ACHN (cell line): ENCODE data around the gene FXYD1.
"Not testable (repeated sequence)": the region's sequence is repeated elsewhere in the genome, so short reads cannot be mapped to it uniquely, and the experiment has no call there.

ENCODE experiments used
- DNase-seq: peaks from one replicate; pipeline ENCODE4 v3.0.0-alpha.2; 2015
- in situ Hi-C: cut with HindIII; loops from 2 replicates; pipeline ENCODE4 v1.10.0; 2017; ENCODE audit warnings: low sequenced_read_pairs, low pct_ligation_motif_present, low pct_unique_long_range_greater_than_20kb

Gene FXYD1

GRCh38 chr19:35138305-35138892, at the start of gene FXYD1:
Gene FXYD1 (plus strand): TSS chr19:35138824. CDS start chr19:35140080, 1,256 bp downstream.
- in situ Hi-C loops: no loop called here
- DNase-seq: no peak

GRCh38 chr19:35089554-35089953, 49.1 kb upstream of the FXYD1 start:
- DNase-seq: no peak
- in situ Hi-C loops: no loop called here

GRCh38 chr19:35090160-35090505, 48.5 kb upstream of the FXYD1 start:
- DNase-seq: no peak
- in situ Hi-C loops: no loop called here

- DNase-seq: peak; percentile 52
- in situ Hi-C loops: no loop called here
Measured at GRCh38 chr19:35090506-35091214, 48.0 kb upstream of the FXYD1 start.

- DNase-seq: no peak
- in situ Hi-C loops: no loop called here
Measured at GRCh38 chr19:35093430-35093829, 45.2 kb upstream of the FXYD1 start.

- in situ Hi-C loops: no loop called here
Measured at GRCh38 chr19:35093941-35094647, 44.5 kb upstream of the FXYD1 start.

GRCh38 chr19:35094656-35095055, 44.0 kb upstream of the FXYD1 start:
- DNase-seq: no peak
- in situ Hi-C loops: no loop called here

More at GRCh38 chr19:35093941-35094647, 44.5 kb upstream of the FXYD1 start:
- DNase-seq: no peak

GRCh38 chr19:35095667-35096368, 42.8 kb upstream of the FXYD1 start:
- no peak for DNase-seq
- in situ Hi-C loops: no loop called here

GRCh38 chr19:35098413-35099049, 40.1 kb upstream of the FXYD1 start:
- no peak for DNase-seq
- in situ Hi-C loops: no loop called here

- DNase-seq: no peak
- in situ Hi-C loops: no loop called here
Measured at GRCh38 chr19:35099155-35099896, 39.3 kb upstream of the FXYD1 start.

GRCh38 chr19:35099897-35100275, 38.7 kb upstream of the FXYD1 start:
- in situ Hi-C loops: no loop called here
- no peak for DNase-seq

GRCh38 chr19:35100588-35101533, 37.8 kb upstream of the FXYD1 start:
- in situ Hi-C loops: no loop called here
- DNase-seq: no peak

GRCh38 chr19:35101949-35102348, 36.7 kb upstream of the FXYD1 start:
- DNase-seq, in situ Hi-C loops: not testable (repeated sequence)

- DNase-seq, in situ Hi-C loops: not testable (repeated sequence)
Measured at GRCh38 chr19:35103614-35104013, 35.0 kb upstream of the FXYD1 start.

GRCh38 chr19:35104361-35104760, 34.3 kb upstream of the FXYD1 start:
- DNase-seq: no peak

GRCh38 chr19:35105047-35105410, 33.6 kb upstream of the FXYD1 start:
- no peak for DNase-seq

More at GRCh38 chr19:35104361-35104760, 34.3 kb upstream of the FXYD1 start:
- in situ Hi-C loops: no loop called here

More at GRCh38 chr19:35105047-35105410, 33.6 kb upstream of the FXYD1 start:
- in situ Hi-C loops: no loop called here
